PFSK-1 (cell line): ENCODE results near the gene TCAF1.

Source experiments
- FOXP2 ChIP-seq: optimal IDR thresholded peaks from 2 replicates; pipeline ENCODE3; 2011; ENCODE audit warnings: borderline replicate concordance, control low read depth, inconsistent platforms; ENCODE audit not compliant: insufficient read depth; ENCODE audit errors: extremely low read length, extremely low read depth
- POLR2AphosphoS5 ChIP-seq: IDR thresholded peaks from 2 replicates; pipeline ENCODE4 v1.6.1; 2012; ENCODE audit warnings: low read depth, mild to moderate bottlenecking, control low read depth, low read length, moderate library complexity
- SIN3A ChIP-seq: IDR thresholded peaks from 2 replicates; pipeline ENCODE4 v1.6.1; 2012; ENCODE audit warnings: mild to moderate bottlenecking, low read length, moderate library complexity, borderline replicate concordance; ENCODE audit not compliant: insufficient read depth

GRCh38 chr7:143850682-143851081 is 51.3 kb downstream of the TCAF1 start:
- TF ChIP-seq SIN3A (no peak), FOXP2 (no peak), POLR2AphosphoS5 (no peak)
